SK-N-SH (cell line): ENCODE results near the gene NPAS3. TPM values are rescaled to one million over a fixed set of nuclear protein-coding genes. Genes with fewer than 3 reads are reported as not detected.

Experiments used
- CTCF ChIA-PET: fragments of 300-600, 350-600 bp; formaldehyde crosslinking; extraction: SDS; loops from one replicate; lab custom pipeline; 2021; lab: Yijun Ruan, JAX
- POLR2A ChIA-PET: fragments of 350-600 bp; sonication (Branson Sonifier 250); formaldehyde crosslinking; extraction: SDS; loops from one replicate; lab custom pipeline; 2020; ENCODE audit warnings: antibody characterized with exemption, inconsistent platforms; lab: Yijun Ruan, JAX
- DNase-seq: peaks from one replicate; pipeline ENCODE4 v3.0.0; 2012
- H2AFZ ChIP-seq: fragments of 200-600 bp; sonication (generic); 2 replicates; pipeline ENCODE4 v1.8.1; 2016; ENCODE audit warnings: antibody characterized with exemption, mild to moderate bottlenecking, low read depth
- H3F3A ChIP-seq: fragments of 200-600 bp; sonication (generic); replicated peaks from 2 replicates; pipeline ENCODE3; 2016; ENCODE audit warnings: antibody characterized with exemption, mild to moderate bottlenecking; ENCODE audit not compliant: insufficient read depth
- H3K27ac ChIP-seq, 2 experiments: fragments of 200-500 bp in 1 of 2; fragments of 200-600 bp in 1 of 2; sonication (Bioruptor generic) in 1 of 2; sonication (generic), shearing (Covaris generic) in 1 of 2; 2 replicates each; pipeline versions ENCODE4 v1.5.1 to v1.6.1; 2014 to 2016; ENCODE audit warnings: low read depth in 2 of 2, inconsistent platforms in 1 of 2, low read length in 1 of 2, mild to moderate bottlenecking in 1 of 2, mixed read lengths in 1 of 2
- H3K27me3 ChIP-seq: fragments of 200-600 bp; sonication (generic), shearing (Covaris generic); 2 replicates; pipeline ENCODE4 v1.6.1; 2016; ENCODE audit warnings: mixed run types; ENCODE audit not compliant: insufficient read depth
- H3K36me3 ChIP-seq, 2 experiments: fragments of 200-500 bp in 1 of 2; fragments of 200-600 bp in 1 of 2; sonication (Bioruptor generic) in 1 of 2; sonication (generic) in 1 of 2; replicated peaks in 1 of 2; 2 replicates each; pipeline versions ENCODE3 to v1.5.1; 2014 to 2016; ENCODE audit warnings: low read length in 1 of 2, mild to moderate bottlenecking in 1 of 2; ENCODE audit not compliant: insufficient read depth in 2 of 2, control insufficient read depth in 1 of 2
- H3K4me1 ChIP-seq, 2 experiments: fragments of 200-500 bp in 1 of 2; fragments of 200-600 bp in 1 of 2; sonication (Bioruptor generic) in 1 of 2; sonication (generic), shearing (Covaris generic) in 1 of 2; 2 replicates each; pipeline versions ENCODE4 v1.5.1 to v1.6.1; 2014 to 2016; ENCODE audit warnings: low read depth in 1 of 2, low read length in 1 of 2, mixed run types in 1 of 2; ENCODE audit not compliant: insufficient read depth in 2 of 2, control insufficient read depth in 1 of 2
- H3K4me2 ChIP-seq: fragments of 200-600 bp; sonication (generic), shearing (Covaris generic); 2 replicates; pipeline ENCODE4 v1.6.1; 2017; ENCODE audit warnings: mixed run types
- H3K4me3 ChIP-seq, 2 experiments: fragments of 200-500 bp in 1 of 2; fragments of 200-600 bp in 1 of 2; sonication (Bioruptor generic) in 1 of 2; sonication (generic), shearing (Covaris generic) in 1 of 2; 2 replicates each; pipeline versions ENCODE4 v1.5.1 to v1.8.1; 2014 to 2016; ENCODE audit warnings: low read depth in 2 of 2, inconsistent platforms in 1 of 2, low read length in 1 of 2, mild to moderate bottlenecking in 1 of 2, mixed read lengths in 1 of 2, moderate library complexity in 1 of 2
- H3K79me2 ChIP-seq: fragments of 200-600 bp; sonication (generic); 2 replicates; pipeline ENCODE4 v1.8.1; 2017; ENCODE audit warnings: mild to moderate bottlenecking; ENCODE audit not compliant: insufficient read depth
- H3K9ac ChIP-seq: fragments of 200-600 bp; sonication (generic); 2 replicates; pipeline ENCODE4 v1.6.1; 2017; ENCODE audit warnings: mixed run types
- H3K9me2 ChIP-seq: fragments of 200-600 bp; sonication (generic); 2 replicates; pipeline ENCODE4 v1.6.1; 2017; ENCODE audit warnings: mixed run types
- H3K9me3 ChIP-seq: fragments of 200-600 bp; sonication (generic); 2 replicates; pipeline ENCODE4 v1.6.1; 2017; ENCODE audit warnings: mixed run types, mild to moderate bottlenecking, moderate library complexity
- H4K20me1 ChIP-seq: fragments of 200-600 bp; sonication (generic); 2 replicates; pipeline ENCODE4 v1.6.1; 2017; ENCODE audit warnings: mild to moderate bottlenecking, mixed run types; ENCODE audit not compliant: insufficient read depth
- CHD2 ChIP-seq: fragments of 150-350 bp; IDR thresholded peaks from 2 replicates; pipeline ENCODE4 v1.6.1; 2018; ENCODE audit warnings: low read length; ENCODE audit not compliant: partially characterized antibody
- EP300 ChIP-seq, 2 experiments: IDR thresholded peaks; 2 replicates each; pipeline versions ENCODE4 v1.4.0 to v1.6.1; 2012; ENCODE audit warnings: borderline replicate concordance in 1 of 2, low read depth in 1 of 2, low read length in 1 of 2
- EZH2phosphoT487 ChIP-seq: fragments of 200-600 bp; sonication (generic); IDR thresholded peaks from 2 replicates; pipeline ENCODE4 v1.6.1; 2017; ENCODE audit warnings: low read depth, mixed run types, mild to moderate bottlenecking, antibody characterized with exemption, moderate library complexity, borderline replicate concordance
- FOSL2 ChIP-seq: IDR thresholded peaks from 2 replicates; pipeline ENCODE4 v1.4.0; 2012; ENCODE audit warnings: low read depth, mild to moderate bottlenecking, moderate library complexity, borderline replicate concordance
- GABPA ChIP-seq: IDR thresholded peaks from 2 replicates; pipeline ENCODE4 v1.4.0; 2012; ENCODE audit warnings: low read depth, mild to moderate bottlenecking
- JUND ChIP-seq: IDR thresholded peaks from 2 replicates; pipeline ENCODE4 v1.4.0; 2012
- REST ChIP-seq: IDR thresholded peaks from 2 replicates; pipeline ENCODE4 v1.6.1; 2012; ENCODE audit warnings: mild to moderate bottlenecking, low read depth, low read length, moderate library complexity
- SIN3A ChIP-seq: IDR thresholded peaks from 2 replicates; pipeline ENCODE4 v1.6.1; 2012; ENCODE audit warnings: low read depth, mild to moderate bottlenecking, low read length, moderate library complexity, borderline replicate concordance
- SMC3 ChIP-seq: IDR thresholded peaks from 2 replicates; pipeline ENCODE4 v1.6.1; 2012; ENCODE audit warnings: low read depth, low read length, improper control_type of control experiment
- TCF12 ChIP-seq: IDR thresholded peaks from 2 replicates; pipeline ENCODE4 v1.4.0; 2012
- TEAD4 ChIP-seq: IDR thresholded peaks from 2 replicates; pipeline ENCODE4 v1.4.0; 2012; ENCODE audit warnings: mild to moderate bottlenecking, borderline replicate concordance; ENCODE audit not compliant: insufficient read depth
- USF2 ChIP-seq: fragments of 150-350 bp; IDR thresholded peaks from 2 replicates; pipeline ENCODE4 v1.6.1; 2017; ENCODE audit warnings: antibody characterized with exemption, low read length, low read depth, borderline replicate concordance
- WGBS: methylation state at CpG from one replicate; pipeline ENCODE4 v1.1.6; 2017; ENCODE audit warnings: low lambda C conversion rate; 5-methylcytosine and 5-hydroxymethylcytosine counted together
- polyA plus RNA-seq, 3 experiments: library from polyadenylated mRNA; depleted of rRNA; stranded (reverse); fragments of >200 nt; gene quantifications; 2 replicates each; pipeline ENCODE4 v1.2.3, GENCODE V29; 2012

NPAS3 gene
- polyA plus RNA-seq, 1 of the 3 experiments (the other 2 are of a cell fraction): 4.3 TPM

DNA sequence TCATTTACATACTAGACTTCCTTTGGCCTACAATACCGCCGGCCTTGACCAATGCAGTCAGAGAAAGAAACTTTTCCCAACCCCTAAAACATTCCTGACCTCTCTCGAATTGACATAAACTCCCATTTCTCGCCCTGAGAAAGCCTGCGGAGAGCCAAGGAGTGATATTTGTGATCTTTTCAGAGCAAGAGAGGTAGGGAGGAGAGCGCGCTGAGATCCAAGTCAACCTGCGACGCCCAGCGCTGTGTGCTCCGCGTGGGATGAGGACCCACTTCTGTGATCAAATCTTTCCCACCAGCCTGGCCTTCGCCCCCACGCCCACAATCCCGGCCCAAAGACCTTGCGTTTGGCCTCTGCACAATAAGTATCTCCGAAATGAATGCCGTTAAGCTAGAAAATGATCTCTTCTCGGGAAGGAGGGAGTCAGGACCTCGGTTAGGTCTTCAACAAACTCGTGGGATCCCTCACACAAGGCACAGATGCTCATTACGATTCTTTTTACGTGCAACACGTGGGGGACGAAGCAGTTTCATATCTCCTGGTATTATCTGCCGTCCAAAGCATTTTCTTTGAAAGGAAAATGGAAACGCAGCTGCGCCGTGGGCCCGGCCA is 6.3 kb upstream of the NPAS3 start:
- H3K27me3 ChIP-seq: no peaks in the 10 kb centered on the region; the same call in 1 of the 2 replicates
- H3K36me3 ChIP-seq: no peaks in the 10 kb centered on the region
- peaks cover 8% of the 10 kb centered on the region for H3F3A ChIP-seq
- H3K9me3 ChIP-seq: no peaks in the 10 kb centered on the region
- no peaks in the 10 kb centered on the region for H3K79me2 ChIP-seq
- H2AFZ ChIP-seq: no peak overlapping the region
- TF ChIP-seq GABPA (no peak), JUND (no peak), SIN3A (no peak), USF2 (no peak), REST (no peak), EP300 (IDR thresholded peaks at IDR 0.05; ENCODE audit: borderline replicate concordance in 1 of 2, low read depth in 1 of 2, low read length in 1 of 2) (no peak), CHD2 (no peak), TEAD4 (no peak), SMC3 (no peak), EZH2phosphoT487 (no peak), TCF12 (no peak), FOSL2 (no peak)
- TF ChIP-seq, all 33 proteins: peak for 0
- no peak overlapping the region for H3K27ac ChIP-seq
- no peak for DNase-seq
- no peaks in the 10 kb centered on the region for H4K20me1 ChIP-seq
- H3K4me1 ChIP-seq: peaks cover 0 to 22% of the 10 kb centered on the region in 2 experiments; a peak in 2 of 4 replicates
- 90% methylated on average over 27 of the region's 30 CpGs for WGBS
- no peaks in the 10 kb centered on the region for H3K9me2 ChIP-seq
- no peak overlapping the region for H3K4me3 ChIP-seq
- peak overlapping the region; percentile 94; the same call in 1 of the 2 replicates for H3K4me2 ChIP-seq
- ChIA-PET CTCF (interaction anchor here (1.0 kb wide), 1 partner anchor 251 kb away, joined by 3 read pairs; no protein-coding TSS in a partner anchor), POLR2A (no interaction called here)
- no peak overlapping the region for H3K9ac ChIP-seq
